Measurements from ENCODE around the gene GRB10.

The GRB10 gene

GRCh38 chr7:50666124-50666496, 116.6 kb downstream of the GRB10 start:
- TF ChIP-seq CTCF (IDR thresholded peaks at IDR 0.05; ENCODE audit: low read depth, low read length, missing control alignments), result no peak
- in situ Hi-C loops (cut with HindIII; ENCODE audit: low pct_ligation_motif_present, low sequenced_read_pairs), result no loop called here

GRCh38 chr7:50665403-50666123, 117.1 kb downstream of the GRB10 start:
- in situ Hi-C loops (cut with HindIII; ENCODE audit: low pct_ligation_motif_present, low sequenced_read_pairs), result no loop called here
- H3K36me3 ChIP-seq (replicated peaks), result peaks cover 37% of the 10 kb centered on the region
- H3K27me3 ChIP-seq (replicated peaks), result no peaks in the 10 kb centered on the region
- peak; percentile 41 for DNase-seq
- H3K27ac ChIP-seq, result no peak overlapping the region
- TF ChIP-seq CTCF (IDR thresholded peaks at IDR 0.05; ENCODE audit: low read depth, low read length, missing control alignments), result peak; percentile 27
- H3K4me3 ChIP-seq (ENCODE audit: low read depth, low read length), result no peak overlapping the region

More at GRCh38 chr7:50666124-50666496, 116.6 kb downstream of the GRB10 start:
- Histone ChIP-seq H3K36me3 (replicated peaks) (peaks cover 33% of the 10 kb centered on the region), H3K27me3 (replicated peaks) (no peaks in the 10 kb centered on the region), H3K4me3 (ENCODE audit: low read depth, low read length) (no peak overlapping the region), H3K27ac (no peak overlapping the region)
- DNase-seq, result no peak

GRCh38 chr7:50664937-50665336, 117.8 kb downstream of the GRB10 start:
- Histone ChIP-seq H3K4me3 (ENCODE audit: low read depth, low read length) (no peak overlapping the region), H3K27ac (no peak overlapping the region), H3K27me3 (replicated peaks) (no peaks in the 10 kb centered on the region), H3K36me3 (replicated peaks) (peaks cover 39% of the 10 kb centered on the region)
- DNase-seq, result no peak
- in situ Hi-C loops (cut with HindIII; ENCODE audit: low pct_ligation_motif_present, low sequenced_read_pairs), result no loop called here
- TF ChIP-seq CTCF (IDR thresholded peaks at IDR 0.05; ENCODE audit: low read depth, low read length, missing control alignments), result no peak

GRCh38 chr7:50664461-50664922, 118.2 kb downstream of the GRB10 start:
- no peak overlapping the region for H3K27ac ChIP-seq
- no peaks in the 10 kb centered on the region for H3K27me3 ChIP-seq (replicated peaks)
- peak; percentile 42 for DNase-seq
- H3K4me3 ChIP-seq (ENCODE audit: low read depth, low read length), result no peak overlapping the region
- in situ Hi-C loops (cut with HindIII; ENCODE audit: low pct_ligation_motif_present, low sequenced_read_pairs), result no loop called here
- H3K36me3 ChIP-seq (replicated peaks), result peaks cover 43% of the 10 kb centered on the region
- no peak for TF ChIP-seq CTCF (IDR thresholded peaks at IDR 0.05; ENCODE audit: low read depth, low read length, missing control alignments)

GRCh38 chr7:50663396-50664102, 119.1 kb downstream of the GRB10 start:
- in situ Hi-C loops (cut with HindIII; ENCODE audit: low pct_ligation_motif_present, low sequenced_read_pairs), result no loop called here
- peaks cover 38% of the 10 kb centered on the region for H3K36me3 ChIP-seq (replicated peaks)
- no peak for DNase-seq
- H3K4me3 ChIP-seq (ENCODE audit: low read depth, low read length), result no peak overlapping the region
- H3K27me3 ChIP-seq (replicated peaks), result no peaks in the 10 kb centered on the region
- H3K27ac ChIP-seq, result no peak overlapping the region
- TF ChIP-seq CTCF (IDR thresholded peaks at IDR 0.05; ENCODE audit: low read depth, low read length, missing control alignments), result no peak
